Muscle layer of duodenum (tissue), 2 donors: ENCODE measurements around the gene GPC3.
"Not testable (repeated sequence)": the region's sequence is repeated elsewhere in the genome, so short reads cannot be mapped to it uniquely, and the experiment has no call there.

Source experiments
- H3K27ac ChIP-seq: one replicate; pipeline ENCODE4 v1.7.0; 2013; ENCODE audit warnings: mild to moderate bottlenecking, low read length
- H3K27me3 ChIP-seq: one replicate; pipeline ENCODE4 v1.7.0; 2013; ENCODE audit warnings: low read depth, mild to moderate bottlenecking, control low read depth, low read length
- H3K36me3 ChIP-seq, 2 donors: one replicate each; pipeline ENCODE4 v1.7.0; 2013; ENCODE audit warnings: low read length in 2 of 2, control low read depth in 1 of 2, mild to moderate bottlenecking in 1 of 2; ENCODE audit not compliant: insufficient read depth in 2 of 2, control insufficient read depth in 1 of 2
- H3K4me1 ChIP-seq, 2 donors: one replicate each; pipeline ENCODE4 v1.7.0; 2013; ENCODE audit warnings: low read length in 2 of 2, mild to moderate bottlenecking in 2 of 2, control low read depth in 1 of 2, moderate library complexity in 1 of 2; ENCODE audit not compliant: insufficient read depth in 2 of 2, control insufficient read depth in 1 of 2
- H3K4me3 ChIP-seq, 2 donors: one replicate each; pipeline ENCODE4 v1.7.0; 2013; ENCODE audit warnings: low read length in 2 of 2, low read depth in 1 of 2, mild to moderate bottlenecking in 1 of 2
- H3K9me3 ChIP-seq, 2 donors: one replicate each; pipeline ENCODE4 v1.7.0; 2013; ENCODE audit warnings: low read length in 2 of 2, control low read depth in 1 of 2, mild to moderate bottlenecking in 1 of 2; ENCODE audit not compliant: control insufficient read depth in 1 of 2
- donor health status: healthy.

The GPC3 gene

GRCh38 chrX:133541021-133541420 is 444.4 kb downstream of the GPC3 start:
- H3K4me3 ChIP-seq = no peak overlapping the region
- no peaks in the 10 kb centered on the region for H3K9me3 ChIP-seq
- H3K27me3 ChIP-seq = no peaks in the 10 kb centered on the region
- H3K4me1 ChIP-seq = peaks cover 0 to 6% of the 10 kb centered on the region in 2 donors
- H3K36me3 ChIP-seq = no peaks in the 10 kb centered on the region
- H3K27ac ChIP-seq = no peak overlapping the region

GRCh38 chrX:133538148-133538547 is 447.2 kb downstream of the GPC3 start:
- Histone ChIP-seq H3K4me3 (no peak overlapping the region), H3K27me3 (no peaks in the 10 kb centered on the region), H3K9me3 (no peaks in the 10 kb centered on the region), H3K27ac (no peak overlapping the region), H3K4me1 (peaks cover 0 to 6% of the 10 kb centered on the region in 2 donors), H3K36me3 (no peaks in the 10 kb centered on the region)

- Histone ChIP-seq H3K27ac (no peak overlapping the region), H3K9me3 (no peaks in the 10 kb centered on the region), H3K27me3 (no peaks in the 10 kb centered on the region)
Observed at GRCh38 chrX:133537142-133537541, 448.3 kb downstream of the GPC3 start.

GRCh38 chrX:133535066-133535465 is 450.3 kb downstream of the GPC3 start:
- Histone ChIP-seq H3K27me3 (no peaks in the 10 kb centered on the region), H3K27ac (no peak overlapping the region), H3K9me3 (no peaks in the 10 kb centered on the region), H3K4me3 (no peak overlapping the region), H3K36me3 (no peaks in the 10 kb centered on the region), H3K4me1 (no peaks in the 10 kb centered on the region)

More at GRCh38 chrX:133537142-133537541, 448.3 kb downstream of the GPC3 start:
- H3K4me3 ChIP-seq = no peak overlapping the region
- peaks cover 0 to 2% of the 10 kb centered on the region in 2 donors for H3K4me1 ChIP-seq
- H3K36me3 ChIP-seq = no peaks in the 10 kb centered on the region

GRCh38 chrX:133534172-133534571 is 451.2 kb downstream of the GPC3 start:
- H3K4me1 ChIP-seq = no peaks in the 10 kb centered on the region
- no peak overlapping the region for H3K4me3 ChIP-seq
- no peaks in the 10 kb centered on the region for H3K27me3 ChIP-seq

DNA sequence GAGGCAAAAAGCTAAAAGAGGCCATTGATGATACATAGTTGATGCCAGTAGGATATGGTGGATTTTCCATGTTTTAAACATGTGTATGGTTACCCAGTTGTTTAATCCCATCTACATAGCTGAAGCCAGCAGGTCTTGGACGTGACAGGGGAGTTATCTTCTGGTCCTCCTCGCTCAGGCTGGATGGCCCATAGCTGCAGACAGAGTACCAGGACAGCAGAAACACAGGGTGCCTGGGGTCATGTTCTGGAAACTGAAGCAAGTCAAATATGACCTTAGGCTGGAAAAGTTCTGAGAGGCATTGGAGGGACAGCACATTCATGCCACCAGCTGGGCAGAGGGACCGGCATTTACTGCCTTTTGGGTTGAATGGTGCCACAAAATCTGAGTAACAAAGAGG is 452.1 kb downstream of the GPC3 start:
- Histone ChIP-seq H3K9me3 (no peaks in the 10 kb centered on the region), H3K36me3 (no peaks in the 10 kb centered on the region), H3K27me3 (no peaks in the 10 kb centered on the region), H3K27ac (no peak overlapping the region), H3K4me3 (no peak overlapping the region), H3K4me1 (no peaks in the 10 kb centered on the region)

More at GRCh38 chrX:133534172-133534571, 451.2 kb downstream of the GPC3 start:
- Histone ChIP-seq H3K27ac (no peak overlapping the region), H3K36me3 (no peaks in the 10 kb centered on the region), H3K9me3 (no peaks in the 10 kb centered on the region)

GRCh38 chrX:133530960-133531359 is 454.4 kb downstream of the GPC3 start:
- no peaks in the 10 kb centered on the region for H3K36me3 ChIP-seq
- no peak overlapping the region for H3K4me3 ChIP-seq

GRCh38 chrX:133529578-133529977 is 455.8 kb downstream of the GPC3 start:
- Histone ChIP-seq H3K4me1 (no peaks in the 10 kb centered on the region), H3K27me3 (no peaks in the 10 kb centered on the region), H3K9me3 (no peaks in the 10 kb centered on the region), H3K36me3 (no peaks in the 10 kb centered on the region), H3K4me3 (no peak overlapping the region), H3K27ac (no peak overlapping the region)

More at GRCh38 chrX:133530960-133531359, 454.4 kb downstream of the GPC3 start:
- no peaks in the 10 kb centered on the region for H3K27me3 ChIP-seq
- no peaks in the 10 kb centered on the region for H3K9me3 ChIP-seq
- H3K4me1 ChIP-seq = no peaks in the 10 kb centered on the region
- no peak overlapping the region for H3K27ac ChIP-seq

DNA sequence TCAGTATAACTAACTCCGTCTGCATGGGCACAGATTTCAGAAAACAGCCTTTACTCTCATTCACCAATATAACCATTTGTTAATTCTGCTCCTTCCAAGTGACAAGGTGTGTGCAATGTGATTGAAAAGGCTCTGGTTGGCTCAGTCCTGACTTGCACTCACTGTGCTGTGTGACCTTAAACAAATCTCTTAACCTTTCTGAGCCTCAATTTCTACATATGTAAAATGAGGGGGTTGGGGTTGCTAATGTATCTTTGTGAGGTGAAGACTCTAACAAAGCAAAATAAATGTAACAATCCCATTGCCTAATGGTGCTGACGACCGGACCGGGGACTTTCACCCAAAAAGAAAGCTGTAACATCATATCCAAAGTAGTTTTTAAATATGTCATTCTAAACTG is 457.6 kb downstream of the GPC3 start:
- Histone ChIP-seq H3K27me3 (no peaks in the 10 kb centered on the region), H3K4me1 (peaks cover 0 to 3% of the 10 kb centered on the region in 2 donors), H3K27ac (no peak overlapping the region), H3K36me3 (no peaks in the 10 kb centered on the region), H3K9me3 (no peaks in the 10 kb centered on the region), H3K4me3 (no peak overlapping the region)

GRCh38 chrX:133527415-133527814 is 458.0 kb downstream of the GPC3 start:
- Histone ChIP-seq H3K36me3 (no peaks in the 10 kb centered on the region), H3K27ac (no peak overlapping the region), H3K9me3 (no peaks in the 10 kb centered on the region), H3K27me3 (no peaks in the 10 kb centered on the region), H3K4me3 (no peak overlapping the region), H3K4me1 (peaks cover 0 to 3% of the 10 kb centered on the region in 2 donors)

GRCh38 chrX:133526773-133527172 is 458.6 kb downstream of the GPC3 start:
- not testable (repeated sequence) for H3K27me3 ChIP-seq, H3K4me1 ChIP-seq, H3K4me3 ChIP-seq, H3K9me3 ChIP-seq, H3K36me3 ChIP-seq, H3K27ac ChIP-seq

DNA sequence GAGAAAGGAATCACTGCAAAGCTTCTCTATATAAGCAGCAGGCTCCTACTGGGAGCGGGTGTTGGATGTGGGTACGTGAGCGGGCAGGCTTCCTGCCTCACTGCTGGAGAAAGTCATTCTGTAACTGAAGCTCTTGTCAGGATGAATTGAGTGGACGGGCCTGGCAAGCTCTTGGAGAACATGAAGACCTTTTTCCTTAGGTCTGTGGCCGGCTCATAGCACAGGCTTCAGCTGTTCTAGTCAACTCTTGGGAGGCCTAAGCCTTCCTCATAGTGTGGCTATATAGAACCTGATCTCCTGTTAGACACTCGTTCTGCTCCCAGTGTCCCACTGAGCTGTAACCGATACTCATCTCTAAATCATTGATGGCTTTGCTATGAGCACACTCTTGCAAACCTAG is 461.9 kb downstream of the GPC3 start:
- H3K36me3 ChIP-seq = no peaks in the 10 kb centered on the region
- no peak overlapping the region for H3K4me3 ChIP-seq
- H3K9me3 ChIP-seq = no peaks in the 10 kb centered on the region
- peaks cover 0 to 3% of the 10 kb centered on the region in 2 donors for H3K4me1 ChIP-seq
- H3K27ac ChIP-seq = no peak overlapping the region
- no peaks in the 10 kb centered on the region for H3K27me3 ChIP-seq
